HG02885 (cell line): Measurements from ENCODE around the gene SOX6.

ENCODE experiments used
- ATAC-seq: cut with Tn5 transposase; IDR thresholded peaks from one replicate; pipeline ENCODE4 v1.9.1; 2021; ENCODE audit warnings: mild to moderate bottlenecking; ENCODE audit not compliant: unreplicated experiment, poor library complexity

SOX6 gene

GRCh38 chr11:15977116-15977515 lies 379.2 kb downstream of the SOX6 start:
- ATAC-seq = no peak

DNA sequence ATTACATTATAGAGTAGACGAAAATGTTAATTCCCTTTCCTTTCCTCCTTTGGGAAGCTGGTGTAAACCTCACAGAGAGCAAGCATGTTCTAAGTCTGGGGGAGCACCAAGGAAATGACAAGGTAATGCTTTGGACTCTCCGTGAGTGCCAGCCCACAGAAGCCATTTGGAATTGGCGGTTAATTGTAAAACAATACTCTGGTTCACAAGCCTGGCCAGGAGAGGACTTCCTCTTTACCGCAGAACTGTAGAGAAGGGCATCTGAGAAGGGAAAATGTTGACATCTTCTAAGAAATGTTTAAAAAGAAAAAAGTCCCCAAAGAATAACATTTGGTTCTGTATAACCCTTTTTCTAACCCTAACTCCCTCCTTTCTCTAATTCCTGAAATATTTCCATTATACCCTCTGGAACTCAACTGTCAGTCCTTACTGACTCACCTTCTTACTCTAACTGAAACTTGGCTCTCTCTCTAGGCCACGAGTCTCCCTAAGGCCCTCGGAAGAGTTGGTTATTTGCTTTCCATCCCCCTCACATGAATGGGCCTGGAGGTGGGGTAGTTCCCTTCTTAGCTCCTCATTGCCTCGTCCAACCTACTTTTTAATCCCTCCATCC lies 379.8 kb downstream of the SOX6 start:
- peak; percentile 43 for ATAC-seq

- no peak for ATAC-seq
Measured at GRCh38 chr11:15975742-15976141, 380.6 kb downstream of the SOX6 start.

DNA sequence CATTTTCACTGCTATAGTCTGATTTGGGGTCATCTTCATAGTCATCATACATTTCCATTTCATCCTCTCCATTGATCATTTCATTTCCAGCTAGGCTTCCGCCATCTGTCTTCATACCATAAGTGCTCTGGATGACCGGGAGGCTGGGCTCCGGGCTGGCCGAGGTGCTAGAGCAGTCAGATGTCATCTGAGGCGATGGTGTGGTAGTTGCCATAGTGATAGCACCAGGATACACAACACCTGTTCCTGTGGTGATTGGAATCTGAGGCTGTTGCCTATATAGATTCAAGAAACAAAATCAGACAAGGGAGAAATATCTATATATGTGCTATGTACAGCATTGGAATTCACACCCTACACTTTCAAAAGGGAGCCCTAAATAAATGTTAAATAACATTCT lies 383.5 kb downstream of the SOX6 start:
- ATAC-seq = no peak

- no peak for ATAC-seq
Measured at GRCh38 chr11:15971215-15971546, 385.2 kb downstream of the SOX6 start.

- no peak for ATAC-seq
Measured at GRCh38 chr11:15970506-15971214, 385.7 kb downstream of the SOX6 start.

DNA sequence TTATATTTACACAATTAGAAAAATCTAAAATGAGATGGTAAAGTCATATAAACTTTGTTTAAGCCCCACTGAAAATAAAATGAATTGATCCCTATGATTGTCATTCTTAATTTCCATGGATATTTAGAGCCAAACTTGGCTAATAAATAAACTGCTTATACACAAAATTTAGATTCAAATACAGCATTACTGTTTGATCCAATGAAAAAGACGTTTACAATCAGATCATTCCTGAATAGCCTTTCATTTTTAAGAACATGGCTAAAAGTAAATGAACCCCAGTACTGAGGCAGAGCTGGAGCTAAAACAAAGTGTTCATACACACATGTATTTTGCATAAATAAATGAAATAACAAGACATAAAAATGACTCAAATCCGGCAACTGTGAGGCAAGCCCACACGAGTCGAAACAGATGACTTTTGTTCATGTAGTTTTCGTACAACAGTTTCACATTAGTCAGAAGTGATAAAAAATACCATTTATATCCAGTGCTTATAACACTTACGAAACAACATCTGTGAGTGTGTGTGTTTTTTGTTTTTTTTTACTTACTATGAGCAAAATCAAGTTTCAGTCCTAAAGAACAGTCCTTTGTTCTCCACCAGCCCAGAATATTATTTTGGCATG lies 386.5 kb downstream of the SOX6 start:
- ATAC-seq = peak; percentile 72

- ATAC-seq = peak; percentile 80
Measured at GRCh38 chr11:15969281-15969680, 387.1 kb downstream of the SOX6 start.

DNA sequence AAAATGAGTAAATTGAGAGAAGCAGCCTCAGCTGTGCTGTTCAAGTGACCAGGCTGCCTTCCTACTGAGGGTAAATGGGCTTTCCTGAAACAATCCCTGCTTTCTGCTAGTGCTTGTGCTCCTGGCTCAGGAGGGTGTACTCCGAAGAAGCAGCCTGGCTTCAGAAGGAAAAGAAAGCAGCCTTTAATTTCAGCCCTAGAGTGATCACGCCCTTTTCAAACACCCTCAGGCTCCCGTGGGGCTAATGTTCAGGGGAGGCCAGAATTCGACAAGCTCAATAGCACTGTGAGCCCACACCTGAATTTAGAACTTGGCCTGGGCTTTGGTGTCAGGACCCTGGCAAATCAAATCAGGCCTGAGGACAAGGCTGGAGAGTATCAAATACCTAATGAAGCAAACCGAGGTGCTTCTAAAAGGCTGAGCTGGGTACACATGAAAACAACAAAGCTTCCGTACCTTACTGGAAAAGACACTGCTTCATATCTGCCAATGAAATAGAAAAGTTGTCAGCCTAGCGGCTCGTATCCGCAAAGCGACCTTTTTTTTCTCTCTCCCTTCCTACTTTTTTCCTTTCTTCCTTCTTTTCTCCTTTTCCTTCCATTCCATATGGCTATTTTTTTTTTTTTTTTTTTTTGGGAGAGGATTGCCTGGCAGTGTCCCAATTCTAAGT lies 387.8 kb downstream of the SOX6 start:
- no peak for ATAC-seq

GRCh38 chr11:15967966-15968365 lies 388.4 kb downstream of the SOX6 start:
- no peak for ATAC-seq

GRCh38 chr11:15967166-15967565 lies 389.2 kb downstream of the SOX6 start:
- no peak for ATAC-seq

DNA sequence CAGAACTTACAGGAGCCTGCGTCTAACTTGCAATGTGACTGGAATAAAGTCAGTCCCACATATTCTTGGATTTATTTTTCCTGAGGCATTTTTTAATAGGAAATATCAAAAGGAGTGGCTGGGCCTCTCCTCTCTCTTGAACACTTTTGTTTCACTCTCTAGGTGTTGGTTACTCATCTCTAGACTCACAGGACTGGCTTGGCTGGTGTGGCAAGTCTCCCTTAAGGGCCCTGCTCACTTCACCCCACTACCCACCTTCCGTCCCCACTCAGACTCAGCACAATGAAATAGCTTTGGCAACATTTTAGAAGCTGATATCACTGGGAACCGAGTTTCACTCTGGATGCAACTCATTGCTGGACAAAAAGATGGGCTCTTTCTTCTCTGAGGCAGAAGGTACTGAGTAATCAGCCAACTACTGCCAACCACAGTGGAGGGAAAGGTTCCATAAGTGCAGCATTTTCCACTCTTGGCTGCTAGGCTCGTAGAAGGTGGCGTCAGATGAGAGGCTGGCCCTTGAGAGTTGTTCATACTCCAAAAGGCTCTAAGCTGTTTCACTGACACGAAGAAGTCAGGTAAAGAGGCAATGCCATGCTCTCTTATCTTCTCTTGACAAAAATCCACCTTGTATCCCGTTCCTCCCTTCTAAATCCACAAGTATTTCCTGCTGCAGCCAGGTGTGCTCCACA lies 390.6 kb downstream of the SOX6 start:
- no peak for ATAC-seq

DNA sequence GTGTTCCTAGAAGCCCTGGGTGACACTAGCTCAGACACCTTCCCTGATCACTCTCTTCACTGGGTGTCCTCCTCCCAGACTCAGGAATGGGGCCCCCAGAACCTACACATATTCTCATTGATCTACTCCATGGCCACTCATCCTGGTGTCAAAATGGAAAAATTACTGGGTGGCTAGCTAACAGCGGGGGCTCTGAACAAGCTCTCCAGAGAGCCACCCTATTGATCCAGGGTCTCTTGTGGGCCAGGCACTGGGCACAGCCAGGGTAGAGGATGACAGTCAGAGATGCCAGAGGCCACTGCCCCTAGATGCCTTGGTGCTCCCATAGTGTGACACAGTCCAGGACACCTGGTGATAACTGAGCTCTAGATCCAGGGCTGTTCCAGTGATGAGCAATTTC lies 393.1 kb downstream of the SOX6 start:
- no peak for ATAC-seq

DNA sequence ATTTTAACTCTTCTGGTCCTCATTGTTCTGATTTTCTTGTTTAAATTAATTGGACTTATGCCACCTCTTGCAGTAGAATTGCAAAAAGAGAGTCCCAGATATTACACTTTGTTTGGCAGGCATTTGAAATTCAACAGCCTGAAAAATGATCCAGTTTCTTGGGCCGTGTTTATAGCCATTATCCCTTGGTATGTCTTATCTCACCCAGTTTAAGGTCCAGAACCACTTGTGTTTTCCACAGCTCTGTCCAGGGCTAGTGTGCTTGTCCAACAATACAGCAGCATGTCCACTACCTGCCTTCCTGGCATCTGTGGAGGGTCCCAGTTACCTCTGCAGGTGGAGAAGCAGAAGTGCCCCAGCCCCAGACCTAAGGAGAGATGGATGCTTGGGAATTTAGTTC lies 397.4 kb downstream of the SOX6 start:
- no peak for ATAC-seq

- no peak for ATAC-seq
Measured at GRCh38 chr11:15957234-15957633, 399.1 kb downstream of the SOX6 start.

GRCh38 chr11:15956302-15956701 lies 400.0 kb downstream of the SOX6 start:
- ATAC-seq = no peak

DNA sequence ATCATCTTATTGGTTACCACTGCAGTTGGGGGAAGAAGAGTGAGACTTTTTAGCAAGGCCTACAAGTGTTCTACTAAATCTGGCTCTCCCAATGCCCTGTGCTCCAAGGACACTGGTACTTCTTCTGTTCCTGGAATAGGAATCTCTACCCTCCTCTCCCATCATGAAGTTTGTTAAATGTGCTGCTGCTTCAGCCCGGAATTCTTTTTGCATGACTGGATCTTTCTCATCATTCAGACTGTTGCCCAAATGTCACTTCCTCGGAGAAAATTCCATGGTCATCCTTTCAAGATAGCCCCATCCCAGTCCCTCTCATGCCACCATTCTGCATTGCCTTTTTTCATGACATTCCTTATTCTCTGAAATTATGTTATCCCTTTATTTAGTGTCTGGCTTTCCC lies 400.8 kb downstream of the SOX6 start:
- ATAC-seq = no peak

DNA sequence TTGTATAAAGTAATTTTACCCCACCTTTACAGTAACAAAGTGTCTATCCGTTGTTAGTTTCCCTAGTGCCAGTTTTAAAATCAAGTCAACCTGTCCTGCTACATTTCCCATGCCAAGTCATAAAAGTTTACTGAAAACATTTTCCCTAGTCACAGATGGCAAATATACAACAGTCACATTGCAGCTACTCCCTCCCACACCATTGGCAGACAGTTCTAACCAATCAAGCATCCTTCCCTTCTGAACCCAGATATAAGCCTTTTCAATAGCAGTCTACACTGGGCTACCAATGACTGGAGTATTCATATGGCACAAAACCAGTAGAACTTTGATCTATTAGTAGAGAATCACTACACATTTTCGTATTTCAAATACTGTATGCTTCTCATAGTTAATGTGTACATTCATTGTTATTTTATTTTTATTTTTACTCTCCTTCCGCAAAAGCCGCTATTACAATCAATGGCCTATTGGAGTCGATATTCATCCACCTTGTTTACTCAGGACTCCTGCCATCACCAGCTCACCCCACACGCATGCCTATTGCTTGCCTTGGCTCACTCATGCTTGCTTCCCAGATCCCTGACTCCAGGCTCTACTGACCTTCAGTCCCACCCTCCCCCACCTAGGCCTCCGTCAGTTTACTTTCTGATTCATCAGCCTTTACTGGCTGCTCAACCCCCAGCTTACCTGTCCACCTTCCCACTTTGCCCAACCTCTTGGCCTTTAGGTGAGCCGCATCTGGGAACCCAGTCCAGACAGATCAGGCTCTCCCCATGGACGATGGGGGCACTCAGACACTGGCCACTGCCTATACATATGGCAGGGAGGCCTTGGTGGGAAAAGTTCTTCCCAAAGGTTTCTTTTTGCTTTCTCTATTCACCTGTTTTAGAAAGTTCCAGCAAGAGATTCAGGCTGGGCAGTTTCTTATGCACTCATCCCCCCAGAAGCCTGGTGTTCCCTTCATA lies 408.4 kb downstream of the SOX6 start:
- ATAC-seq = no peak

DNA sequence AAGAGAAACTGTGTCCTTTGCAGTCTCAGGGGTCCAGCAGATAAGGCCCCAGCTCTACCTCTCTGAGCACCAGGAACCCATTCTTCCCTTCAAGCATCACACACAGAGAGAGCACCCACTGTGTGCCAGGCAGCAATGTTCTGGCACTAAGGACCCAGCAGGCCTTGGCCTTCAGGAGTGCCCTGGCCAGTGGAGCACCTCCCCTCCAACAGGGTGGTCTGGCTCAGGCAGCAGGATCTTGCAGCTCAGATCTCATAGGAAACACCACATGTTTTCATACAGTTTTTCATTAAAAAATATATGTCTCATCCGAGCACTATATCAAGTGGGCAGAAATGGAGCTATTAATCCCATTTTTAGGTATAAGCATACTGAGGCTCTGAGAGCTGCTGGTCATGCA lies 410.6 kb downstream of the SOX6 start:
- ATAC-seq = no peak

DNA sequence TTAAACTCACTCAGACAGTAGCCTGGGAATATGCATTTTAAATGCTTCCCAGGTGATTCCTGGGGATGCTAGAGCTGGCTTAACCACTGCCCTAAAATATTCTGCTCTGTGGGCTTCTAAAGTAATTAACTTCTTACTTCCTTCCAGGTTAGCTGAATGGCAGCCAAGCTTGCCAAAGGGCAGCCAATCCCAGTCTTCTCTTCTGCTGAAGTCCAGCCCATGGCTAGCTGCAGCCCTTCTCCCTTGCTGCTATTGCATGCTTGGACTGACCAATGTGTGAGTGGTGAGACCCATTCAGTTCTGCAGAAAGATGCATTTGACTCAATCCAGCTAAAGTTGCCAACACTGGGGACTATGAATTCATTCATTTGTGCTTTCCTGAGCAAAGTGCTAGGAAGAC lies 411.9 kb downstream of the SOX6 start:
- no peak for ATAC-seq
